ENCODE measurements around the gene SPACA5.

SPACA5 gene

DNA sequence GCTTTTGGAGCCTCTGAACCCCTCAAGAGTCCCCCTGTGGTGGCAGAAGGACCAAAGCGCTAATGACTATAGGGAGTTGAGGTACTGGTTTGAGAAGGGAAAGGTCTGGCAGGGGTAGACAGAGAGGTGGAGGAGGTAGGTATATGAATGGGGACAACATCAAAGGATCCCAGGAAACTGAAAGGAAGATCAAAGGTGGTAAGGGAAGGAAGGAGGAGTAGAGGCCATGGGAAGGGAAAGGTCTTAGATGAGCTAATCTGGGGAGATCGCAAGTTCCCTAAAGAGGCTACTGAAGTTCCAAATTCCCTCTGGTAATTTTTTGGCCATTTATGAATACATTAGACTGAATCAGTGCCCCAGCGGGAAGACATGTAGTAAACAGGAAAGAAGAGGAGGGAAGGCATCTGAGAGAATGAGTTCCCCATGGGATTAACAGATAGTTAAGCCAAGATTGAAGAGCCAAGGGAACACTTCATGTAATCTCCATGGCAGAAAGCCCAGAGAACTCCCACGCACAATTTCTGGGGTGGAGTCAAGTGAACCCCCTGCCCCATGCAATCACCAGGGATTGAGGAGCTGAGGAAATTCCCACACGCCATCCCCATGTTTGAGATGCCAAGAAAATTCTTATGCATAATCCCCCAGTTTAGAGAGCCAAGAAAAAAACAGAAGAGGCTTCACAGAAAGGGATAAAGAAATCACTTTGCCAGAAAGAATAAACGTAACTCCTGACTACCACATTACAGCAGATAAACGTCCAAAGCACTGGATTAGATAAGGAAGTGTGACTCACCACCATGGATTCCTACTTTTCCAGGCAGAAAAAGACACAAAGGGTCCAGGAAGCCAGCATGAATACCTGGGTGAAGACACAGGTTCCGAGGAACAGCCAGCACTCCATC is 38.9 kb downstream of the SPACA5 start:
- no peaks in the 10 kb centered on the region for H3K27me3 ChIP-seq (ENCODE audit: control insufficient read depth in 2 of 2, insufficient read depth in 2 of 2, low read length in 2 of 2)
- H3K36me3 ChIP-seq (ENCODE audit: control insufficient read depth in 2 of 2, insufficient read depth in 2 of 2, low read length in 2 of 2) = no peaks in the 10 kb centered on the region
- H3K9me3 ChIP-seq (ENCODE audit: control insufficient read depth in 2 of 2, low read length in 2 of 2) = no peaks in the 10 kb centered on the region
- no peak overlapping the region for H3K4me3 ChIP-seq (ENCODE audit: low read length in 2 of 2)
- H3K4me1 ChIP-seq (ENCODE audit: control insufficient read depth in 2 of 2, insufficient read depth in 2 of 2, low read length in 2 of 2) = no peaks in the 10 kb centered on the region
- no peak overlapping the region for H3K9ac ChIP-seq (ENCODE audit: low read depth in 1 of 2, low read length in 2 of 2)
- no peak overlapping the region for H3K27ac ChIP-seq (ENCODE audit: low read depth in 2 of 2, low read length in 2 of 2)

DNA sequence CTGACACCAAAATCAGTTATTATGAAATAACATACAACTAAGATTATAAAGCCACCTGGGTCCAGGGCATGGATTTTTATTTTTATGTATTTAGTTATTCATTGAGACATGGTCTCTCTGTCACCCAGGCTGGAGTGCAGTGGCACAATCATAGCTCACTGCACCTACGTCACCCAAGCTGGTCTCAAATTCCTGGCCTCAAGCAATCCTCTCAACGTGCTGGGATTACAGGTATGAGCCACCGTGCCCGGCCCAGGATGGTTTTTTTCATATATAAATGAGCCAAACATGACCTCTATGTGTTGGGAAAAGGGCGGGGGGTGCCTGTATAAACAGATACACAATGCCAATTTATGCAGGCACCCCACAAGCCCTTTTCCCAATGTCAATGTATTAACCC is 40.1 kb downstream of the SPACA5 start:
- no peaks in the 10 kb centered on the region for H3K27me3 ChIP-seq (ENCODE audit: control insufficient read depth in 2 of 2, insufficient read depth in 2 of 2, low read length in 2 of 2)
- no peaks in the 10 kb centered on the region for H3K4me1 ChIP-seq (ENCODE audit: control insufficient read depth in 2 of 2, insufficient read depth in 2 of 2, low read length in 2 of 2)
- H3K4me3 ChIP-seq (ENCODE audit: low read length in 2 of 2) = no peak overlapping the region
- H3K36me3 ChIP-seq (ENCODE audit: control insufficient read depth in 2 of 2, insufficient read depth in 2 of 2, low read length in 2 of 2) = no peaks in the 10 kb centered on the region
- H3K9ac ChIP-seq (ENCODE audit: low read depth in 1 of 2, low read length in 2 of 2) = no peak overlapping the region
- no peak overlapping the region for H3K27ac ChIP-seq (ENCODE audit: low read depth in 2 of 2, low read length in 2 of 2)
- H3K9me3 ChIP-seq (ENCODE audit: control insufficient read depth in 2 of 2, low read length in 2 of 2) = no peaks in the 10 kb centered on the region

- peaks cover 12 to 21% of the 10 kb centered on the region in 2 donors for H3K36me3 ChIP-seq (ENCODE audit: control insufficient read depth in 2 of 2, insufficient read depth in 2 of 2, low read length in 2 of 2)
- H3K27me3 ChIP-seq (ENCODE audit: control insufficient read depth in 2 of 2, insufficient read depth in 2 of 2, low read length in 2 of 2) = no peaks in the 10 kb centered on the region
- H3K4me3 ChIP-seq (ENCODE audit: low read length in 2 of 2) = no peak overlapping the region
- peaks cover 3 to 11% of the 10 kb centered on the region in 2 donors for H3K9me3 ChIP-seq (ENCODE audit: control insufficient read depth in 2 of 2, low read length in 2 of 2)
- H3K27ac ChIP-seq (ENCODE audit: low read depth in 2 of 2, low read length in 2 of 2) = no peak overlapping the region
- H3K4me1 ChIP-seq (ENCODE audit: control insufficient read depth in 2 of 2, insufficient read depth in 2 of 2, low read length in 2 of 2) = no peaks in the 10 kb centered on the region
- H3K9ac ChIP-seq (ENCODE audit: low read depth in 1 of 2, low read length in 2 of 2) = no peak overlapping the region
These were observed 52.0 kb downstream of the SPACA5 start for GRCh38 chrX:48058621-48059295.

- H3K9me3 ChIP-seq (ENCODE audit: control insufficient read depth in 2 of 2, low read length in 2 of 2) = peaks cover 3 to 11% of the 10 kb centered on the region in 2 donors
- H3K4me1 ChIP-seq (ENCODE audit: control insufficient read depth in 2 of 2, insufficient read depth in 2 of 2, low read length in 2 of 2) = no peaks in the 10 kb centered on the region
- no peaks in the 10 kb centered on the region for H3K27me3 ChIP-seq (ENCODE audit: control insufficient read depth in 2 of 2, insufficient read depth in 2 of 2, low read length in 2 of 2)
- no peak overlapping the region for H3K9ac ChIP-seq (ENCODE audit: low read depth in 1 of 2, low read length in 2 of 2)
- H3K27ac ChIP-seq (ENCODE audit: low read depth in 2 of 2, low read length in 2 of 2) = no peak overlapping the region
- no peak overlapping the region for H3K4me3 ChIP-seq (ENCODE audit: low read length in 2 of 2)
- peaks cover 12 to 21% of the 10 kb centered on the region in 2 donors for H3K36me3 ChIP-seq (ENCODE audit: control insufficient read depth in 2 of 2, insufficient read depth in 2 of 2, low read length in 2 of 2)
These were observed 52.5 kb downstream of the SPACA5 start for GRCh38 chrX:48059296-48059639.
